GM10266 (cell line): ENCODE data around the gene DCDC2C.
"Not testable (repeated sequence)": the region's sequence is repeated elsewhere in the genome, so short reads cannot be mapped to it uniquely, and the experiment has no call there.

ENCODE experiments used
- DNase-seq: peaks from one replicate; pipeline ENCODE4 v3.0.0; 2012; ENCODE audit errors: extremely low spot score
- CTCF ChIP-seq: IDR thresholded peaks from 2 replicates; pipeline ENCODE4 v1.5.1; 2012; ENCODE audit warnings: mild to moderate bottlenecking, low read depth; ENCODE audit not compliant: control insufficient read depth, insufficient read depth; ENCODE audit errors: missing control alignments

Gene DCDC2C

DNA sequence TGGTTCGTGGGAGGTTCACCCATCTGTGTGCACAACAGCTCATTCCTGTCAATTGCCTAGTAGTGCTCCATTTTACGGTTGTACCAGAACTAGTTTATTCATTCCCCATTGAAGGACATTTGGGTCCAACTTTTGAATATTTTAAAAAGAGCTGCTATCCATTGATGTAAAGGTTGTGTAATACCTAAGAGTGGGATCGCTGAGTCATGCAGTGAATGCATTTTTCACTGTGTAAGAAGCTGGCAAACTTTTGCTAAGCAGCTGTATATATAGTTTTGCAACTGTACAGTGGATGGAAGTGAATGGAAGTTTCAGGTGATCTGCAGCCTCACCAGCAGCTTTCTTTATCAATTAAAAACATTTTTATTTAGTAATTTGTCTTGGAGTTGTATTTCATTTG, 104.5 kb downstream of the DCDC2C start:
- no peak for DNase-seq
- no peak for TF ChIP-seq CTCF

DNA sequence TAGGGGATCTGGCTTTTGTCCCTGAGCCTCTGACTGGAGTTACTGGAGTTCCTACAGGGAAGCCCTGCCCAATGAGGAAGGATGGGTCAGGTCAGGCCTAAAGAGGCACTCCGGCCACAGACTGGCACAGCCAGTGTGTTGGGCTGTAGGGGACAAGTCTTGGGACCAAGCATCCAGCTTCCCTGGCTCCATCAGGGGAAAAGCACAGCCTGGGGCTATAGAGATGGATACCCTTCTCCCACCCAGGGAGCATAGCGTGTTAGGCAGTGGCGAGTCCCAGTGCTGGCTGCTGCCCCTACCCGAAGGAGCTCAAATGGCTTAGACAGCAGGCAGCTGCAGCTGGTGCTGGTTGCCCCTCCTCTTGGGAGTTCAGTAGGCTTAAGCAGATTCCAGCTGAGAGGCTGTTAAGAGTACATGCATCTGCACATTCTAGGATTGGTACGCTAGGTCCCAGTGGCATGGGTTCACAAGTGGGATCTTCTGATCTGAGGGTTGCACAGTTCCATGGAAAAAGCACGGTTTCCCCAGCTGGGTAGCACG, 111.4 kb downstream of the DCDC2C start:
- DNase-seq, result no peak
- TF ChIP-seq CTCF, result no peak

- not testable (repeated sequence) for DNase-seq
Observed at GRCh38 chr2:3817144-3817543, 113.8 kb downstream of the DCDC2C start.

DNA sequence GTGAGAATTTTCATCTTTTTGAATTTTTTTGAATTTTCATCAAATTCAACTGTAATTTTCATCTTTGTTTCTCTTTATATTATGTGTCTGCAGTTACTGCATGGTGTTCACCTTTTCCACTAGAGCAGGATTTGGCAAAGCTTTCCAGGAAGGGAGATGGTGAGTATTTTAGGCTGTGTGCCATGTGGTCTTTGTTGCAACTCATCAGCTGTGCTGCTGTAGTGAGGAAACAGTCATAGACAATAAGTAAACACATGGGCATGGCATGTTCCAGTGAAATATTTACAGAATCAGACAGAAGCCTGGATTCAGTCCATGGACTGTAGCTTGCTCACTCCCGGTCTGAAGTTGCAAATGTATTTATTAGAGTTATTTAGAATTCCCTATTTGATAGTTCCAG, 120.4 kb downstream of the DCDC2C start:
- no peak for TF ChIP-seq CTCF
- DNase-seq, result no peak

GRCh38 chr2:3827673-3828575, 124.5 kb downstream of the DCDC2C start:
- DNase-seq, result peak; percentile 52
- peak; percentile 62 for TF ChIP-seq CTCF

GRCh38 chr2:3830796-3831195, 127.4 kb downstream of the DCDC2C start:
- no peak for DNase-seq
- TF ChIP-seq CTCF, result no peak

GRCh38 chr2:3837086-3837485, 133.7 kb downstream of the DCDC2C start:
- no peak for DNase-seq
- TF ChIP-seq CTCF, result no peak
